Activated T-cell treated with anti-CD3 and anti-CD28 coated beads for 4 hours (primary cell): ENCODE measurements around the gene METTL13.

ENCODE experiments used
- DNase-seq: peaks from one replicate; pipeline ENCODE4 v3.0.0-alpha.2; 2020

METTL13 gene, protein sequence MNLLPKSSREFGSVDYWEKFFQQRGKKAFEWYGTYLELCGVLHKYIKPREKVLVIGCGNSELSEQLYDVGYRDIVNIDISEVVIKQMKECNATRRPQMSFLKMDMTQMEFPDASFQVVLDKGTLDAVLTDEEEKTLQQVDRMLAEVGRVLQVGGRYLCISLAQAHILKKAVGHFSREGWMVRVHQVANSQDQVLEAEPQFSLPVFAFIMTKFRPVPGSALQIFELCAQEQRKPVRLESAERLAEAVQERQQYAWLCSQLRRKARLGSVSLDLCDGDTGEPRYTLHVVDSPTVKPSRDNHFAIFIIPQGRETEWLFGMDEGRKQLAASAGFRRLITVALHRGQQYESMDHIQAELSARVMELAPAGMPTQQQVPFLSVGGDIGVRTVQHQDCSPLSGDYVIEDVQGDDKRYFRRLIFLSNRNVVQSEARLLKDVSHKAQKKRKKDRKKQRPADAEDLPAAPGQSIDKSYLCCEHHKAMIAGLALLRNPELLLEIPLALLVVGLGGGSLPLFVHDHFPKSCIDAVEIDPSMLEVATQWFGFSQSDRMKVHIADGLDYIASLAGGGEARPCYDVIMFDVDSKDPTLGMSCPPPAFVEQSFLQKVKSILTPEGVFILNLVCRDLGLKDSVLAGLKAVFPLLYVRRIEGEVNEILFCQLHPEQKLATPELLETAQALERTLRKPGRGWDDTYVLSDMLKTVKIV

DNA sequence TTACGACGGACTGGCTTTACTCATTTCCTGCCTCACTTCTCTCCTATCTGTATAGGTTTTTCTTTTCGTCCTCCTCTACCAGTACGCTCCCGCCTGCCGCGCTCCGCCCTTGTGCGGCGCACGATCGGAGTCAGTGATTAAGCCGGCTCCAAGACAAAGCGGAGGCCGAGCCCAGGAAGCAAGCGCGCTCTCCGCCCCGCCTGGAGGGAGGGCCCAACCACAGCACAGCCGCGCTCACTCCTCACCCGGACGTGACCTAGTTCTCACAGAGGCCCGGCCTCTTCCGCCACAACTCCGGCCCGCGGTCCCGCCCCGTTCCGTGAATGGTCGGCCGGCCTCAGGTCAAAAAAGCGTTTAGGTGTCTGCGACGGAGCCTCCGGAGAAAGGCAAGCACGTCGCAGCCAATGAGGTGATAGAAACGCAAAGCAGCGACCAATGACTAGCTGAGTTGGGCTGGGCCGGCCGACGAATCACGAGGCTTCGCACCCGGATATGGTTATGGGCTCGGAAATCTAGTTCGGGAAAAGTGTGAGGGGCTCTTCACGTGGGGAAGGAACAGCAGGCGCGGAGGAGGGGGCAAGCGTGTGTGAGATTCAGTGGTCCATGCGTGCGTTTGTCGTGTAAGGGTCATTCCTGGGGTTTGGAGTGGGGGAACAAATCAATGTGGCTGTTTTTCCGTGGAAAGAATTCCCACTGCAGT lies at the start of gene METTL13:
Gene METTL13, plus strand, starts transcription at position 485 of the 700 bp plus-strand sequence. CDS start 308 bp downstream, outside the sequence.
- peak; percentile 95 for DNase-seq

DNA sequence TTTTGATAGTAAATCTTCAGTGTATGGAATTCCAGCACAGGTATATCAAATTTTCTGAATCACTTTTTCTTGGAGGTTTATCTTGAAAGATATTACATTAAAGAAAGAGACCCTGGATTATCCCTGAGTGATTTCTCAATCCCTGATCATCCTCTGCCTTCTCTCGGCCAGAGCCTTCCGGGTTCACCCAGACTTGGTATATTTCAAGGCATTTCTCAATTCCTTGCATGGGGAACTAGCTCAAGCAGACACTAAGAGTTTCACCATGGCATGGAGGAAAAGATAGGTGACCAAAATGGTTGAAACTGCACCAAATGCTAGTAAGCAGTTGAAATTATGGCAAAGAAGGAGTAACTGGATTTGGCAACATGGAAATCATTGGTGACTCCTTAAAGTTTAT lies 45.3 kb upstream of the METTL13 start:
- DNase-seq = no peak

DNA sequence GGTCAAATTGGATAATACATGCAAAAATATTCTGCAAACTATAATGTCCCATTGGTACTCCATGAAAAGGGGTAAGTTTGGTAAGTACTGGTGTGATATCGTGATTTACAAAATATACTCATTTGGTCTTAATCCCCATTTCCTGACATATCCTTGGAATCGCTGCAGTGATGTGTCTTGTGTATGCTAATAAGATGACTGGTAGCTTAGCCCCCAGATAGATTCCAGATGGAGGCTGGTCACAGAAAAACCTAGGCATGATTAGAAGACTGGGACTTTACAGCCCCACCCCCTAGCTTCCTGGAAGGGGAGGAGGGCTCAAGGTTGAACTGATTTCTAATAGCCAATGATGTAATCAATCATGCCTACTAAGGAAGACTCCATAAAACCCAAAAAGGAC lies 42.5 kb upstream of the METTL13 start:
- DNase-seq = no peak

DNA sequence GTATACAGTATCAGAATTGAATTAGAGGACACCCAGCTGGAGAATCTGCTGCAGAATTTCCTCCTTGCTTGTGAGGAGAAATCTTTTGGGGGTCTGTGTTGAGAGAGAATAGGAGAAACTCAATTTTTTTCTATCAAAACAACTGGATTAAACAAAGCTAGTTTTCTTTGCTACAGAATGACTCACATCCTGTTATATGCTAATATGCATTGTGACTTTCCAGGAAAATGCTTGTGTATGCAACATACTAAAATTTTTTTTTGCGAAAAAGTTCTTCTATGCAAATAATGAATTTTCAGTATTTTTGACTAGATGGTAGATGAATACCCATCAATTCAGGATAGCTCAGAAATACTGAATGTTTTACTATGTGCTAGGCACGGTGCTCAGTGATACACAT lies 41.8 kb upstream of the METTL13 start:
- DNase-seq = no peak

DNA sequence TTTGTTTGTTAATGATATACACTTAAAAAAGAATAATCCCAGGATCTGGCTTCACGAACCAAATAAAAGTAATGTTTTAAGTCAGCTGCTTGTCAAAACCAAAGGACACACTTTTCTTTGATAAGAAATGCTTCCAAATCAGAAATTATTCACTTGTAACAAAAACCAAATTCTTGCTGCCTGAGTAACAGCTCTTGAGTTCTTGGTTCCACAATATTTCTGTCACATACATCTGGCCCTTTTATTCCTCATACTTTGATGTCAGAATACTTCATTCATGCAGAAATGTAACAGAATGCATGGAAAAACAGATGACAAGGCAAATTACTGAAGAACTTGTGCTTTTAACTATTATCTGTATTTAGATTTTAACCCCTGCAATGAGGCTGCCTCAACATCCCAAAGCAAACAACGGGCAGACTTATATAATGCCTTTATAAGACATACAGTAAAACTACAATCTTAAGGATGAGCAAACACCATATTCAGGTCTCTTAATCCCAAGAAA lies 41.0 kb upstream of the METTL13 start:
- no peak for DNase-seq

DNA sequence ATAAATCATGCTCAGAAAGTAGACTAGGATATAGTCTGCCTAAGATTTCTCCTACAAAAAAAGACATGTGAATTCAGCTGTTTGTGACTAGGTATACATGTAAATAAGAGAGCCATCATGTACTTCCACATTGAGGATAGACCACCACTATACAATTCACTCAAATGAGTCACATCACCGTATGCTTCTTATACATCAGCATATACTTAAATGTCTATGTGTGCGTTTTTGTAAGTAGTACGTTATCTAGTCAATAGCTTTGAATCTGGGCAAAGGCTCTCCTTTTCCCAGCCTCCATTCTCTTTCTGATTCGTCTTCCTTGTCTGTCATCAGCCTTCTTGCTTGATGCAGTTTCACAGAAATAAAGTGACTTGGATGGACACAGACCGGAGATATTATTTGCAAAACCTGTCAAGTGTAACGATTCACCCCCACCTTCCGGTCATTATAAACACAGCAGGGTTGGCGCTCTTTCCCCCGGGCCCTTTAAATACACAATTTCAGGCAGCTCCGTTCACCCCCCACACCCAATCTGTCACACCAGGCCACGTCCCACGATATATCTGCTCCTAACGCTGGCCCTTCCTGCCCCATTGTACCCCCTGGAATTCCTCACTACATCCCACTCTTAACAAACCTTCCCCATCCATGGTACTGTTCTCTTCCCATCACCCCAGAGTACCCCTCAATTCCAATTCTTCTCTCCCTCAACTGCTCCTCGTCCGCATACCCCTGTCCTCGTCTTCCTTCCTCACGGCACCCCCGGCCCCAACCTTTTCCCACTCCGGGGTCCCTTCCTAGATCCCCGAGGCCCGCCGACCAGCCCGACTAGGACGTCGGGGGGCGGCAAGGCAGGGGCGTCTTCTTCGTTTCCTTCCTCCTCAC lies 40.2 kb upstream of the METTL13 start:
- peak; percentile 18 for DNase-seq

DNA sequence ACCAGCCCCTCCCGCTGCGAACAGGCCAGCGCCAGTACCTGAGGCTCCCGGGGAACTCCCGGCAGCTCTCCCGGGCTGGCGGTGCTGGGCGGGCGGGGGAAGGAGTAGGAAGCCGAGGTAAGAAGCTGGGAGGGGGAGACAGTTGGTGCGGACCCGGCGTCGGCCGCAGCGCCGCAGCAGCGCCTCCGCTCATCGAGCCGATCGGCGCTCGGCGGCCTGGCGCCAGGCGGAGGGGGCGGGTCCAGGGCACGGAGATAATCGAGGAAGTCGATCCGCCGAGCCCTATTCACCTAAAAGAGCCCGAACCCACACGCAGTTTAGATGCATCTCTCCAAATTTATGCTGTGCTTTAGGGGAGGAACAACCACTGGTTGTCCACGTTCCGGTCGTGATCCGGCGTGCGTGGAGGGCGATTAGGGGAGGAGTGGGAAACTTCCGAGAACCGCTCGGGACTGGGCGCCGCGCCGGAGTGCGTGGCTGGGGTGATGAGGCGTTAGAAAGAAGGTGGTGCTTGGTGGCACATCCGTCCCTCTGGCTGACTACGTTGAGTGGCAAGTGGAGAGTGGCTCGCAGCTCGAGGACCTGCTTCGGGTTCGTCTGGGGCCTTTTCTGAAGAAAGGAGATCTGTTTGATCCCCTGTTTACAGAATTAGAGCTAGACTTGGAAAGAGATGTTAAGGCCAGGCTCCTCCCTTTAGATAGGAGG lies 39.4 kb upstream of the METTL13 start, which contains the start of gene VAMP4:
Gene VAMP4, minus strand, starts transcription at position 194 of the 705 bp plus-strand sequence. CDS start 3,651 bp downstream, outside the sequence.
- DNase-seq = peak; percentile 79

DNA sequence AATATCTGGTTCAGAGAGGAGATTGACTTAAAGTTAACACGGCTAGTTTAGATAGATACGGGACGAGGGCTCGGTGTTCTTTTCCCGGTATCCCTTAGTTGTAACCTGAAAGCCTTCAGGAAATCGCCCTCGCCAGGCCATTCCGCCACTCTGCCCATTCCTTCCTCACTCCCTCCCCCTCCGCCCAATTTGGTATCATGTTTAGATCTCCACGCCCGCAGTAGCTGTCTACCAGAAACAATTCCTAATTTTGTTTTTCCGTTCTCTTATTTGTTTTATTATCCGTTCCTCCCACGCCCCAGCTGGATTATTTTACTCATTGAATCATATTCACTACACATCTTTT lies 38.9 kb upstream of the METTL13 start:
- DNase-seq = peak; percentile 6

DNA sequence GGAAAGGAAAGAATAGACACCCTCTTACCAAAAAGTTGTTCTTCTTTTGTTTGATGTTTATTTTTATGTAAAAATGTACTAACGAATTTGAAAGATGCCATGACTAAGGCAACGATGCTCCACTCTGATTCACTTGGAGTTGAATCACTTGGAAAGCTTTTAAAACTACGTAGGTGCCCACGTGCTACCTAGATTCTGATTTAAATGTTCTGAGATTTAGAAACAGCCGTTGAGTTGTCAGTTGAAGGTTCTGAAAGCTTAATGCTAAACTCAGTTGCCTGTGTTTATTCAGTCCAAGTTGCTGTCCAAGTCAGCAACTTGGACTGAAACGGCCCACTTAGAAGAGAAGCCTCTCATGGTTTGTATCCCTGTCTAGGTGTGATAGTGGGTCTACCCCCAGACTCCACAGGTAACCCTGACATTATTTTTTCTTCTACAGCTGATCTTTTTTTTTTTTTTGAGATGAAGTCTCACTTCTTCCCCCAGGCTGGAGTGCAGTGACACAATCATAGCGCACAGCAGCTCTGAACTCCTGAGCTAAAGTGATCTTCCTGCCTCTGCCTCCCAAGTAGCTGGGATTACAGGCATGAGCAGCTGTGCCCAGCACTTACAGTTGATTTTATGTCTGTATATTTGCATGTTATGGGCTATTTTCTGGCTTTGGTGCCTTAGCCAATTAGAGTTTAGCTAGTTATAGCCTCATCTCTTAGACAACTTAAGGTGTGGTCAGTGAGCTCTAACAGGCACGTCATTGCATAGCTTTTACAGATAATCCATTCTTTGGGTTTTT lies 38.2 kb upstream of the METTL13 start:
- peak; percentile 28 for DNase-seq

DNA sequence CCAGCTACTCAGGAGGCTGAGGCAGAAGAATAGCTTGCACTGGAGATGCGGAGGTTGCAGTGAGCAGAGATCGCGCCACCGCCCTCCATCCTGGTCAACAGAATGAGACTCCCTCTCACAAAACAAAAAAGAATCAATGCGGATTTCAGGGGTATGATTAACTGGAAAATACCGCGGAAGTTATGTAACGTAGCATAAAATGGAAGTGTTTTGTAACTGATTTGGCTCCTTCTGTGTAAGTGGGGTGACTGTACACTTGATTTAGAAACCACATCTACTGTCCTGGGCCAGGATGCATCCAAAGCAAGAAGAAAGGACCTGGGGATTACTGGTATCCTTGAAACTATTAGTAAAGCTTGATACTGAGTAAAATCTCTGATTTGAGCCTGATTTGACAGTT lies 36.5 kb upstream of the METTL13 start:
- no peak for DNase-seq

DNA sequence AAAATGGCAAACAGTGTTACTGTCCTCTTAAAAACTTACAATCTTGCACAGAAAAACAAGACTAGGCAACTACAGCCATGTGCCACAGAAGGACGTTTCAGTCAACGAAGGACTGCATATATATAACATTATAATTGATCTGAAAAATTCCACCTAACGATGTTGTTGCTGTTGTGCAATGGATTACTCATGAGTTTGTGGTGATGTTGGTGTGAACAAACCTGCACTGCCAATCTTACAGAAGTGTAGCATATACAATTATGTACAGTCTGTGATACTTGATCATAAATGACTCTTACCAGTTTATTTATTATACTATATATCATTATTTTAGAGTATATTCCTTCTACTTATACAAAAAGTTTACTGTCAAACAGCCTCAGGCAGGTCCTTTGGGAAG lies 32.8 kb upstream of the METTL13 start:
- DNase-seq = no peak

DNA sequence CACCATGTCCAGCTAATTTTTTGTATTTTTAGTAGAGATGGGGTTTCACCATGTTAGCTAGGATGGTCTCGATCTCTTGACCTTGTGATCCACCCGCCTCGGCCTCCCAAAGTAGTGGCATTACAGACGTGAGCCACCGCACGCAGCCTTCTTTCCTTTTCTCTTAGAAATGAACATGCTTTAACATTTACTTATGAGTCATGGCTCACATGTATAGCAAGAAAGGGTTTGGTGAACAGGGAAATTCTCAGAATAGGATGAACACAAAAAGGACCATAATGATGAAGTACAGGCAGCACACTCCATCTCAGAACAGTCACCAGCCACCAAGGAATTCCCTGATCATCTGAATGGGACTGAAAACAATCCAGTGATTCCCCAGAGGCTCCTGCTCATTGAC lies 30.2 kb upstream of the METTL13 start:
- DNase-seq = no peak

DNA sequence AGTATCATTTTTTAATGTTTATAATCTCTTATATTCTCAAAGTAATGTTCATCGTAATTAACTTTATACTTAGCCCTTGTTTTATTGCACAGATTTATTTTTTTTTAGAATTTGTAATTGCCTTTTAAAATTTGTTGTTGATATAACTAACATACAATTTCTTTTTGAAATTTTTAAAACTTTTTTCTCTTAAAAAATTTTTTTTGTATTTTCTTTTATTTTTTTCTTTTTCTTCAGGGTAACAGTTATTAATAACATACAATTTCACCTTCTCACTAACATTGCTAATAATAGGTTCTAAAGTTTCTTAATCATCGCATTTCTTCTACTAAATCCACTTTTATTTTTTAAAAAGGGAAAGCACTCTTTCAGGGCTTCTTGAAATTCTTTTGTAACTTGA lies 28.3 kb upstream of the METTL13 start:
- DNase-seq = no peak

DNA sequence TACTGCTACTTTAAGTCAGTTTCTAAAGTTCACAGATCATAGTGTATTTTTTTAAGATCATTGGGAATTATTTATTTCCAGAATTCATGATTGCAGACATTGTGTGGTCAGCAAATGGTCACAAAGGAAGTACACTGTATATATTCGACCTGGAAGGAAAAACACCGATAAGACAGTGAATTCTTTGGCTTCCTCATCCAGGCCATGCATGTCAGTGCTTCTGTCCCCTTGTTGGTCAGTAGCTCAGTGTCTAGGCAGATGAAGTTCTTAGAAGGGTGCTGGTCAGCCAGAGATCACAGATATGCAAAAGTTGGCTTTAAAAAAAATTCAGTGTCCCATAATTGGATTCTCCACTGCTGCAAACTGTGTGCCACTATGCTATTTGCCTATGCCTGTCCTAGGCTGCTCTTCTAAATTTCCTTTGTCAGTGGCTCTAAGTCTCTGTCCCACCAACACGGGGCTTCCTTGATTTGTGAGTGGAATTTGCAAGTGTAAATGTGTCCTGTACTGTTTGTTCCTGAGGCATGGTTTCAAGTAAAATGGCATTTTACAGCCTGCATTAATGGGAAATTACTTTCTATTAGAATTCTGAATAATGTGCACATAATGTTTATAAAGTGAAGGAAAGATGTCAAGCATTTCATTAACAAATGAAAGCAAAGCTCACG lies 27.6 kb upstream of the METTL13 start:
- no peak for DNase-seq

DNA sequence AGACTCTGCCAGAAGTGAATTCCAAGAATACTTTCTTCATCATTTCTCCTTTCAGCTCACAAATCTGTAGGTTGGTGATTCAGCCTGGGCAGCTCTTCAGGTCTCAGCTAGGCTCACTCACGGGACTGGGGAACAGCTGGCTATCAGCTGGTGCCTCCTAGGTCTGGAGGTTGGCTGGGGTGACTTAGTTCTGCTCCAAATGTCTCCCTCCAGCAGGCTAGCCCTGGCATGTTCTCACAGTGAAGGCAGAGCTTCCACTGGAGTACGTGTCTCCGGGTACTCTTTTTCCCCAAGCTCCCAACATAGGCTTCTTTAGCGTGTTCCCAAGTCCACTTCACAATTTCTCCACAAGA lies 27.1 kb upstream of the METTL13 start:
- no peak for DNase-seq

DNA sequence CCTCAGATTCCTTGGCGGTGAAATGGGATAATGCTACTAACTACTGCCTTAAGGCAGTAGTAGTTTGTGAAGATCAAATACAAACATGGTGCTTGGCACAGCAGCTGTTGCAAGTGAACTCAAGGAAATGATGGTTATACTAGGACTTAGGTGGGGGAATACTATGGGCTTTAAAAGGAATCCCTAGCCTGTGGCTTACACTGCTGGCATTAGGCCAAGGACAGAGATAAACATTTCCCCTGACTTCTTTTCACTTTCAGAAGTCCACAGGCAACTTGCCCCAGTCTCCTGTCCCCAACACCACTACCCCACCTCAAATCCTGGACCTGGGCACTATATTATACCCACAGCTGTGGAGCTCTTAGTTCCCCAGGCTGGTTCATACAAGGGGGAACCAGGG lies 26.5 kb upstream of the METTL13 start:
- no peak for DNase-seq

DNA sequence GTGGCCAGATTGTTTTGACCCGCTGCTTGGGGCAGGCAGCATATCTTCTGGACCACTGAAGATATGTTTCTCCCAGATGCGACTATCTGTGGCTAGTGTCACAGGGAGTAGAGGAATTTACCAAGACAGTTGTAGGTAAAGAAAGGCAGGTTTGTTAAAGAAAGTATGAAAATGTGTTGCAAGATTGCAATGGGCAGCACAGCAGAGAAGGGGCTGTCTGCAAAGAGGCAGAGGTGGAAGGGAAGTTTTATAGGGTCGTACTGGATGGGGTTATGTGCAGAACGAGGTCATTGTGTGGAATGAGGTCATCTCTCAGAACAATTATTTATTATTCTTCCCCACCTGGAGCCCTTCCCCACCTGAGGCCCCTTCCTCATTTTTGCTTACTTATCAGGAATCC lies 24.6 kb upstream of the METTL13 start:
- no peak for DNase-seq

DNA sequence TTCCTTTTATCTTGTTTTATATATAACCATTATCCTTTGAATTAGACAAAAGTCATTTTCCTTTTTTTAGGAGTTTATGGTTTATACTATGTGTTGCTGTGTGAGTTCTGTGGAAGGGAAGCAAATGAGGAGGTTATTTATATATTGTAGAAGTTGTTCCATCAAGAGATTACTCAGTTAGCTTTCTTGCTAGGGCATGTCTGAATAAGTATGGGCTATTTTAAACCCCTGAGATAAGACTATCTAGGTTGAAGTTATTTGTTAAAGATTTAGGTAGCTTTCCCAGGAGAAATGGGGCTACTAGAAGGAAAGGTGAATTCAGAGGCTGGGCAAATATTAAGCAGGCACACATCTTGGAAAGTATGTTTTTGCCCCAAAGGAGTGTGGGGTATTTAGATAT lies 23.4 kb upstream of the METTL13 start:
- no peak for DNase-seq

DNA sequence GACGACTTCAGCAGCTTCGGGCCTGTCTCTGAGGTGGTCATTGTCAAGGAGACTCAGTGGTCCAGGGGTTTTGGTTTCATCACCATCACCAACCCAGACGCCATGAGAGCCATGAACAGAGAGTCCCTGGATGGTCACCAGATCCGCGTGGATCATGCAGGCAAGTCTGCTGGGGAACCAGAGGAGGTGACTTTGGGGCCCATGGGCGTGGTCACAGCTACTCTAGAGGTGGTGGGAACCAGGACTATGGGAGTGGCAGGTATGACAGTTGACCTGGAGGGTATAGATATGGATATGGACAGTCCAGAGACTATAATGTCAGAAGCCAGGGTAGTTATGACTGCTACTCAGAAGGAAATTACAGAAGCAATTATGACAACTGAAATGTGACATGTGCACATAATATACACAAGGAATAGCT lies 19.3 kb upstream of the METTL13 start:
- DNase-seq = no peak

DNA sequence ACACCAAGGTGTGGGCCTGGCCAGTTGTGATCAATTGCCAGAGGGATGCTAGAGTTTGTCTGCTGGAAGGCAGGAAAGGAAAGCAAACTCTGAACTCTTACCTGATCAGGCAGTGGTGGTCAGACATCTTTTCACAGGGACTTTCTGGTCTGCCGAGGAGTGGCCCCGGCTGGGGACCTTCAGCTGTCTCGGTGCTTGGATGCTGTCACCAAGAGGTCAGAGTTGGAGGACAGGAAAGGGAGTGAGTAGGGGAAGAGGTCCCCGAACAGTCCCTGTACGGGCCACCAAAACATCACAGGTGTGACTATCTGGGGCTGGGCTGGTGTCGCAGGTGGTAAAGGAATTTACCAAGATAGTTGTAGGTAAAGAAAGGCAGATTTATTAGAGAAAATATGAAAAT lies 17.7 kb upstream of the METTL13 start:
- DNase-seq = no peak

DNA sequence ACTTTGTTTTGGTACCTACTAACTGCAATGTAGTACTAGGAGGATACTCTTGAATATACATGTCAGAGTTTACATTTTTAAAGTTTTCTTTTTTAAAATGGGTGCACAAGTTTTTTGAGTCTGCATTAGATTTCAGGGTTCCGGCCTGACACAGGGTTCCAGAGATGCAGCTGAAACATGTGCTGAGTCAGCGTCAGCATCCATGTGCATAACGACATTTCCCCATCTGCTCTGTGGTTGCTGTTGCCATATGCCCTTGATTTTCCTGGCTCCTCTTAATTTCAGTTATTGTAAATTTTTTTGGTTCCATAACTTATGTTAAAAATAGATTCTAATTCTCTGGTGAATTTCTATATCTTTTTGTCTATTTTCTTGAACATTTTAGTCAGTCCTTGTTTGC lies 12.3 kb upstream of the METTL13 start:
- no peak for DNase-seq
